Fibroblast of pulmonary artery (primary cell): ENCODE data around the gene EIF2S2.
A peak's percentile ranks its signal among the peaks of the same experiment; 100 is the strongest.

ENCODE experiments used
- DNase-seq: peaks from one replicate; pipeline ENCODE4 v3.0.0-alpha.2; 2010; ENCODE audit warnings: low read depth
- H3K4me3 ChIP-seq: replicated peaks from 2 replicates; pipeline ENCODE4 v1.5.1; 2011; ENCODE audit warnings: low read depth, mild to moderate bottlenecking, control low read depth, low read length, moderate library complexity
- TF ChIP-seq, protein P1 (sequence below): IDR thresholded peaks from 2 replicates; pipeline ENCODE4 v1.5.1; 2011; ENCODE audit warnings: mild to moderate bottlenecking, control low read depth, low read length, inconsistent platforms; ENCODE audit errors: missing control alignments

EIF2S2 gene

GRCh38 chr20:34085544-34086040 is 26.5 kb downstream of the EIF2S2 start:
- TF ChIP-seq, protein P1, sequence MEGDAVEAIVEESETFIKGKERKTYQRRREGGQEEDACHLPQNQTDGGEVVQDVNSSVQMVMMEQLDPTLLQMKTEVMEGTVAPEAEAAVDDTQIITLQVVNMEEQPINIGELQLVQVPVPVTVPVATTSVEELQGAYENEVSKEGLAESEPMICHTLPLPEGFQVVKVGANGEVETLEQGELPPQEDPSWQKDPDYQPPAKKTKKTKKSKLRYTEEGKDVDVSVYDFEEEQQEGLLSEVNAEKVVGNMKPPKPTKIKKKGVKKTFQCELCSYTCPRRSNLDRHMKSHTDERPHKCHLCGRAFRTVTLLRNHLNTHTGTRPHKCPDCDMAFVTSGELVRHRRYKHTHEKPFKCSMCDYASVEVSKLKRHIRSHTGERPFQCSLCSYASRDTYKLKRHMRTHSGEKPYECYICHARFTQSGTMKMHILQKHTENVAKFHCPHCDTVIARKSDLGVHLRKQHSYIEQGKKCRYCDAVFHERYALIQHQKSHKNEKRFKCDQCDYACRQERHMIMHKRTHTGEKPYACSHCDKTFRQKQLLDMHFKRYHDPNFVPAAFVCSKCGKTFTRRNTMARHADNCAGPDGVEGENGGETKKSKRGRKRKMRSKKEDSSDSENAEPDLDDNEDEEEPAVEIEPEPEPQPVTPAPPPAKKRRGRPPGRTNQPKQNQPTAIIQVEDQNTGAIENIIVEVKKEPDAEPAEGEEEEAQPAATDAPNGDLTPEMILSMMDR, result no peak
- H3K4me3 ChIP-seq, result no peak overlapping the region
- no peak for DNase-seq

DNA sequence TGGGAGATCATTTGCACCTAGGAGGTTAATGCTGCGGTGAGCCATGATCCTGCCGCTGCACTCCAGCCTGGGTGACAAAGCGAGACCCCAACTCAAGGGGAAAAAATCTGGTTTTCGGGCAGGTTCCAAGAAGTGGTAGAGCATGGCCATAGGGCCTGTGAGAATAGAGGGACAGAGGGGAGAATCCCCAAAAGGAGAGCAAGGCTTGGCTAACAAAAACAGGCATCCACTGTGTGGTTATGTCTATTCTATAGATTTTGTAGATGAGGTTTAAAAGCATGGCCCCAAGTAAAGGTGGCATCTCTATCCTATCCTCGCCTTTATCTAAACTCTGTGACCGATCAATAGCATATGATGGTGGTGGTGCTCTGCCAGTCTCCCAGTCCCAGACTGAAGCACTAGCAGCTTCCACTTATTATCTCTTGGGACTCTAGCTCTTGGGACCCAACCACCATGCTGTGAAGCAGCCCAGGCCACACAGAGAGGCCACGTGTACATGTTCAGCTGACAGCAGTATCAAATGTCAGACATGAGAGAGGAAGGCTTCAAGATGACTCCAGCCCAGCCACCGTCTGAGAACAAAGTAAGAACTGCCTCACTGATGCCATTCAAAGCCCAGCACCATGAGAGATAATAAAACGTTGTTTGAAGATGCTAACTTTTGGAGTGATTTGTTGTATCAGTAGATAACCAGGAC is 27.7 kb downstream of the EIF2S2 start:
- no peak for DNase-seq
- TF ChIP-seq, protein P1, result no peak
- H3K4me3 ChIP-seq, result no peak overlapping the region

DNA sequence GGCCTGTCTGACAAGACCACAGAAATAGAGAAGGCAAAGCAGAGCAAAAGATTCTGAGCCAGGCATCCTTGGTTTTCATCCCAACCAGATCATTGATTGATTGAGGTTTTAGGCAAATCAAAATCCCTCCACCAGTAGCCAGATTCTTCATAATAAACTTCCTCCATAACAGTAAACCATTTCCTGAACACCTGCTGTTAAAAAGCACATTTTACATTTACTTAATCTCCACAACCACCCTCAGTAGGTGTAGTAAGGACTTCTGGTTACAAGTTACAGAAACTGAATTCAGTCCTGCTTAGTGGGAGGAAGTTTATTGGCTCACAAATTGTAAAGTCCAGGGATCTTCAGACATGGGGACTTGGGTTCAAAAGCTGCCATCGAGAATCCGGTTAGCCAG is 28.3 kb downstream of the EIF2S2 start:
- TF ChIP-seq, protein P1, result no peak
- no peak for DNase-seq
- no peak overlapping the region for H3K4me3 ChIP-seq

DNA sequence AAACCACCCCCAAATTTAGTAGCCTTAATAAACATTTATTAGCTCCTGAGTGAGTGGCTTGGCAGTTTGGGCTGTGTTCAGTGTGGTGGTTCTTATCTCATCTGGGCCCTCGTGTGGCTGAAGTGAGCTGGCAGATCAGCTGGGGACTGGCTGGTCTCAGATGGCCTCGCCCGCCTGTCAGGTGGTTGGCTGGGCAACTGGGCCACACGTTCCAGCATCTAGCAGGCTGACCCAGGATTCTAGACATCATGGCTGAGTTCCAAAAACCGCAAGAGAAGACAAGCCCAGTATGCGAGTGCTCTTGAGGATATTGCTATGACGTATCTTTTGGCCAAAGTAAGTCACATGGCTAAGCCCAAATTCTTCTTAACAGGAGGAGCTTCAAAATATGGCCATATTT is 28.9 kb downstream of the EIF2S2 start:
- peak; percentile 96 for DNase-seq
- H3K4me3 ChIP-seq, result no peak overlapping the region
- TF ChIP-seq, protein P1, result peak; percentile 5

DNA sequence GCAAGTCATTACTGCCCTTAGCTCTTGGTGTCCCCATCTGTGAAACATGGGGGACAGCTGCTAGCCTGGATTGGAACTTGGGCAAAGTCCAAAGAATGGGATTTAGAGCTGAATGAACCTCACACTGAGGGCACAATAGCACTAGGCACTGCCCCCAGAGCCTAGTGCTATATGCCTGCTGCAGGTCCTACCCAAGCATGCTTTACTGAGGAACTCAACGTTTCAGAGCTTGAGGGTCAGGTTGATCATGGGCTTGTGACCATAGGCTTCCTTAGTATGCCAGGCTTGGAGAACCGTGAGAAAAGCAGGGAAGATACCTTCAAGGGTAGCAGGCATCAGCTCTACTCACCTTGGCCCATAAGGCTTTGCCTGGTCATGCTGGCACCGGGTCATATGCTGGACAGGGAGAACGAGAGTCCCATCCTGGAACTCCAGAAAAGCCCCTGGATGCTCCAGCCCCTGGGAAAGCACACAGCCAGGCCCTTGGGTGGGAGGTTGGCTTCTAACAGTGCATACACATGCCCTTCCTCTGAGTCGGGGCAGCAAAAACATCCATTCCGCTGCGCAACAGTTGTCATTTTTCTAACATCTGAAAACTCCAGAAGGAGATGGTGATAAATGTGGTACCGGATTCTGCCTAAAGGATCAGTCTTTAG is 29.7 kb downstream of the EIF2S2 start:
- DNase-seq, result no peak
- no peak overlapping the region for H3K4me3 ChIP-seq
- TF ChIP-seq, protein P1, result no peak

GRCh38 chr20:34079818-34080217 is 32.2 kb downstream of the EIF2S2 start:
- no peak overlapping the region for H3K4me3 ChIP-seq
- no peak for DNase-seq
- TF ChIP-seq, protein P1, result no peak

DNA sequence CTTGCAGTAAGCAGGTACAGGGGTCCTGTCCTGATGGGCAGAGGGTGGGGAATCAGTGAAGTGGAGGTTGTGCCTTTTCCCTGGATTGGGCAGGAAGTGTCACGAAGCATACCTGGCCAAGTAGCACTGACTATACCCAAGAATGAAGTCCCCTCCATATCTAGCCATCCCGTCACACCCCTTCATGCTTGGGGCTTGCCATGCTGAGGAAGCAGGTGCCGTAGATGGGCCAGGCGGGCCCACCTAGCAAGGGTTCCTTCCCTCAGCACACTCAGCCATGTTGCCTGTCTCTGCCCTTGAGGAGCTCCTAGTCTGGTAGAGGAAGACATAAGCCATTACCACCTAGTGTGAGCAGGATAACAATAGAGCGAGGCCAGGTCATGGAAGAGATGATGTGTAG is 33.5 kb downstream of the EIF2S2 start:
- TF ChIP-seq, protein P1, result no peak
- no peak for DNase-seq
- H3K4me3 ChIP-seq, result no peak overlapping the region
